A673 (cell line): ENCODE measurements around the gene ARHGEF2. TPM values are rescaled to one million over a fixed set of nuclear protein-coding genes. Genes with fewer than 3 reads are reported as not detected.

Source experiments
- BruUV-seq: library from RNA; stranded (reverse); fragments of 400-500 nt; replicated peaks from 2 replicates; lab custom pipeline; 2021; lab: Mats Ljungman, UMichigan
- CTCF ChIA-PET: fragments of 300-600 bp; sonication (Branson Sonifier 250); formaldehyde crosslinking; loops from one replicate; lab custom pipeline; 2022; ENCODE audit warnings: antibody characterized with exemption; lab: Charles Lee
- POLR2A ChIA-PET: fragments of 300-600 bp; sonication (Branson Sonifier 250); formaldehyde crosslinking; loops from one replicate; lab custom pipeline; 2022; ENCODE audit warnings: antibody characterized with exemption; ENCODE audit not compliant: low non-redundant PET; lab: Charles Lee
- DNase-seq: peaks from one replicate; pipeline ENCODE4 v3.0.0-alpha.2; 2015; ENCODE audit warnings: low spot score
- H3K27ac ChIP-seq: fragments of 200-600 bp; sonication (generic); 2 replicates; pipeline ENCODE4 v1.5.1; 2016; ENCODE audit warnings: mixed run types, low read depth, mild to moderate bottlenecking, mixed read lengths, antibody characterized with exemption, low read length; ENCODE audit not compliant: poor library complexity, severe bottlenecking
- H3K27me3 ChIP-seq: fragments of 200-600 bp; sonication (generic); replicated peaks from 2 replicates; pipeline ENCODE4 v1.6.1; 2017; ENCODE audit warnings: mixed run types, low read depth, mild to moderate bottlenecking, mixed read lengths, antibody characterized with exemption, low read length; ENCODE audit not compliant: insufficient read depth, poor library complexity
- H3K36me3 ChIP-seq: fragments of 200-600 bp; sonication (generic); 2 replicates; pipeline ENCODE4 v1.6.1; 2016; ENCODE audit warnings: mixed run types, mild to moderate bottlenecking, mixed read lengths, antibody characterized with exemption, low read length; ENCODE audit not compliant: insufficient read depth, poor library complexity, severe bottlenecking
- H3K4me1 ChIP-seq: fragments of 200-600 bp; sonication (generic); 2 replicates; pipeline ENCODE4 v1.6.1; 2017; ENCODE audit warnings: mixed run types, mild to moderate bottlenecking, mixed read lengths, antibody characterized with exemption, low read length; ENCODE audit not compliant: insufficient read depth, poor library complexity, severe bottlenecking
- H3K4me3 ChIP-seq: fragments of 200-600 bp; sonication (generic); 2 replicates; pipeline ENCODE4 v1.5.1; 2016; ENCODE audit warnings: low read depth, mixed run types, mild to moderate bottlenecking, mixed read lengths, low read length; ENCODE audit not compliant: poor library complexity, severe bottlenecking
- H3K9me3 ChIP-seq: fragments of 200-600 bp; sonication (generic); 2 replicates; pipeline ENCODE4 v1.6.1; 2016; ENCODE audit warnings: mixed run types, low read depth, mild to moderate bottlenecking, mixed read lengths, antibody characterized with exemption, low read length; ENCODE audit not compliant: poor library complexity, severe bottlenecking
- CTCF ChIP-seq: fragments of 300-800, 200-600 bp; sonication (generic); conservative IDR thresholded peaks from 2 replicates; pipeline ENCODE4 v1.5.1; 2017; ENCODE audit warnings: low read depth, mild to moderate bottlenecking, antibody characterized with exemption, low read length, moderate library complexity, mixed read lengths
- EZH2 ChIP-seq: fragments of 200-600 bp; sonication (generic); IDR thresholded peaks from 2 replicates; pipeline ENCODE4 v1.6.1; 2017; ENCODE audit warnings: borderline replicate concordance, low read depth, mild to moderate bottlenecking, mixed read lengths, antibody characterized with exemption, low read length; ENCODE audit not compliant: poor library complexity, severe bottlenecking
- intact Hi-C: fragments of 100-400 bp; cut with micrococcal nuclease; formaldehyde crosslinking; loops from one replicate; pipeline ENCODE4 v1.10.0; 2022; ENCODE audit not compliant: unreplicated experiment
- total RNA-seq: library from RNA; stranded (reverse); gene quantifications from 2 replicates; pipeline ENCODE4 v1.2.3, GENCODE V29; 2021

Gene ARHGEF2
- total RNA-seq, 1 experiment from 2014 or later: 148 TPM

- DNase-seq: no peak
- Histone ChIP-seq H3K27me3 (no peaks in the 10 kb centered on the region), H3K27ac (peak overlapping the region; percentile 43), H3K9me3 (no peaks in the 10 kb centered on the region), H3K4me1 (peaks cover 72% of the 10 kb centered on the region), H3K4me3 (no peak overlapping the region), H3K36me3 (peaks cover 37% of the 10 kb centered on the region)
- CTCF ChIA-PET: no interaction called here
- no TSS peak for BruUV-seq
- intact Hi-C loops: no loop called here
- POLR2A ChIA-PET: interaction anchor here (0.6 kb wide), 1 partner anchor 818 kb away, joined by 4 read pairs; no protein-coding TSS in a partner anchor
- TF ChIP-seq CTCF (no peak), EZH2 (no peak)
Observed at GRCh38 chr1:155971910-155972809, 6.2 kb downstream of the ARHGEF2 start.

GRCh38 chr1:155970531-155971167 lies 7.7 kb downstream of the ARHGEF2 start:
- no peak for TF ChIP-seq EZH2
- TF ChIP-seq CTCF: no peak
- DNase-seq: no peak
- ChIA-PET CTCF (no interaction called here), POLR2A (no interaction called here)
- H3K36me3 ChIP-seq: peaks cover 52% of the 10 kb centered on the region
- peak overlapping the region; percentile 58 for H3K27ac ChIP-seq
- H3K9me3 ChIP-seq: no peaks in the 10 kb centered on the region
- H3K27me3 ChIP-seq: no peaks in the 10 kb centered on the region
- no TSS peak for BruUV-seq
- H3K4me1 ChIP-seq: peaks cover 59% of the 10 kb centered on the region
- intact Hi-C loops: no loop called here
- no peak overlapping the region for H3K4me3 ChIP-seq

- no peak for TF ChIP-seq EZH2
- no peak for TF ChIP-seq CTCF
- intact Hi-C loops: no loop called here
- Histone ChIP-seq H3K4me3 (no peak overlapping the region), H3K9me3 (no peaks in the 10 kb centered on the region), H3K36me3 (peaks cover 65% of the 10 kb centered on the region), H3K4me1 (peaks cover 48% of the 10 kb centered on the region), H3K27ac (peak overlapping the region; percentile 58), H3K27me3 (no peaks in the 10 kb centered on the region)
- DNase-seq: no peak
- BruUV-seq: no TSS peak
- ChIA-PET POLR2A (interaction anchor here (0.5 kb wide), 1 partner anchor 18 kb away, joined by 3 read pairs; no protein-coding TSS in a partner anchor), CTCF (no interaction called here)
Observed at GRCh38 chr1:155969377-155969791, 9.0 kb downstream of the ARHGEF2 start.
